ENCODE results near the gene PDCL3. TPM values are rescaled to one million over a fixed set of nuclear protein-coding genes. Genes with fewer than 3 reads are reported as not detected.

PDCL3 gene
- total RNA-seq, 1 experiment from 2014 or later, result 24.2 TPM

- ChIA-PET CTCF (interaction anchor here (0.6 to 1.1 kb wide), 3 partner anchors 11 to 153 kb away, joined by 3 to 5 read pairs (median 3); no protein-coding TSS in a partner anchor), POLR2A (interaction anchor here (0.6 kb wide), 1 partner anchor 245 kb away, joined by 3 read pairs; no protein-coding TSS in a partner anchor)
- Mint-ChIP-seq H3K27me3 (ENCODE audit: insufficient read depth, unreplicated experiment) (peaks cover 49% of the 10 kb centered on the region), H3K27ac (ENCODE audit: low read depth, unreplicated experiment) (no peak overlapping the region), H3K9me3 (ENCODE audit: unreplicated experiment) (no peaks in the 10 kb centered on the region), H3K36me3 (ENCODE audit: insufficient read depth, unreplicated experiment) (no peaks in the 10 kb centered on the region), H3K4me3 (ENCODE audit: unreplicated experiment) (no peak overlapping the region), H3K4me1 (ENCODE audit: insufficient read depth, unreplicated experiment) (no peaks in the 10 kb centered on the region)
- intact Hi-C loops (cut with micrococcal nuclease), result no loop called here
- no peak for TF ChIP-seq CTCF (IDR thresholded peaks at IDR 0.05; ENCODE audit: unreplicated experiment)
- BruUV-seq (replicated peaks), result no TSS peak
- no peak for DNase-seq (ENCODE audit: unreplicated experiment)
Observed at GRCh38 chr2:100625717-100626116, 62.9 kb downstream of the PDCL3 start.

Other genes starting within 250 kb of the PDCL3 start
- not detected in 2 replicates for gene LONRF2, start 240.5 kb upstream of the PDCL3 start, total RNA-seq (2022)
- 2.3 and 4.0 TPM in 2 replicates for gene CHST10, start 145.3 kb upstream of the PDCL3 start, total RNA-seq (2022)
- not detected in 2 replicates for gene NMS, start 92.5 kb upstream of the PDCL3 start, total RNA-seq (2022)